ENCODE data around the gene LTF. TPM values are rescaled to one million over a fixed set of nuclear protein-coding genes. Genes with fewer than 3 reads are reported as not detected.

The LTF gene
- total RNA-seq, 1 experiment from 2014 or later = not detected

DNA sequence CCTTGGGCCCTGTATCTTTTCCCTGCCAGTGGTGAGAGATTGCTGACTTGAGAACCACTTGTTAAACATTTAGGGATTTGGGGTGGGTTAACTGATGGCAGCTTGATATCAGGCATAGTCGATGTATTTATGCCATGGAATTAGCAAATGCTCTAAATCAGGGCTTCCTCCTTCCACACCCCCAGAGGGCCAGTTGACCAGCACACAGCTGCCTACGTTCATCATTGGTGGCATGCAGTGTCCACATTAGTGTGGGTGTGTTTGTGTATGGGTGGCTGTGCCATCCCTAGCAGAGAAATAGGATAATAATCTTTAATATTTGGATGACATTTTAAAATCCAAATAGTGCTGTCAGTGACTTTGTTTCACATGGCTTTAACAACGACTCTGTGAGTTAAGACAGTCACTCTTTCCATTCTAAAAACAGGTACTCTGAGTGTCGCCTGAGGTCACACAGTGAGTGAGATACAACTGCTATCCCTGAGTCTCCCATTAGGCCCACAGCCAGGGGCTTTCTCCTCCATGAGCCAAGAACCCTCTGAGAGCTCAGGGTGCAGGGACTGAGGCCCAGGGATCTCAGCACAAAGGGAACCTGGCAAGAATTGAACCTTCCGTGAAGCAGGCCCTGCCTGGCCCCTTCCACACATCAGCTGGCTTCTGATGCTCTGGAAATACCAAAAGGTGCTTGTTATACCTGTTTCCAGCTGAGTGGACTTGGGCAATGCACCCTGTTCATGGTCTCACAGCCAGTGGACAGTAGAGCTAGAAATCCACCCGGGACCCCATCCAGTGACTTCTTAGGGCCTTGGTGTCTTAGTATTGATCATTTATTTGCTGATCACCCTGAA lies 4.3 kb upstream of the LTF start:
- H3K4me2 ChIP-seq (ENCODE audit: low read depth, low read length, poor library complexity, severe bottlenecking) = no peak overlapping the region
- no peaks in the 10 kb centered on the region for H3K9me2 ChIP-seq (replicated peaks; ENCODE audit: insufficient read depth, low read length)
- H2AFZ ChIP-seq (ENCODE audit: low read length) = no peak overlapping the region
- no peaks in the 10 kb centered on the region for H3K36me3 ChIP-seq (ENCODE audit: insufficient read depth, low read length)
- H3K27me3 ChIP-seq (ENCODE audit: low read length) = no peaks in the 10 kb centered on the region
- no peak overlapping the region for H3K4me3 ChIP-seq (ENCODE audit: low read length)
- no peaks in the 10 kb centered on the region for H3K79me2 ChIP-seq (ENCODE audit: low read length)
- no peak overlapping the region for H3K27ac ChIP-seq (ENCODE audit: low read length)
- no peak overlapping the region for H3K9ac ChIP-seq (ENCODE audit: low read length)
- no peaks in the 10 kb centered on the region for H3K4me1 ChIP-seq (ENCODE audit: low read length)
- no peaks in the 10 kb centered on the region; the same call in 1 of the 2 replicates for H4K20me1 ChIP-seq (ENCODE audit: insufficient read depth, low read depth, low read length)
- DNase-seq = no peak
- no peaks in the 10 kb centered on the region for H3K9me3 ChIP-seq (ENCODE audit: low read length)

DNA sequence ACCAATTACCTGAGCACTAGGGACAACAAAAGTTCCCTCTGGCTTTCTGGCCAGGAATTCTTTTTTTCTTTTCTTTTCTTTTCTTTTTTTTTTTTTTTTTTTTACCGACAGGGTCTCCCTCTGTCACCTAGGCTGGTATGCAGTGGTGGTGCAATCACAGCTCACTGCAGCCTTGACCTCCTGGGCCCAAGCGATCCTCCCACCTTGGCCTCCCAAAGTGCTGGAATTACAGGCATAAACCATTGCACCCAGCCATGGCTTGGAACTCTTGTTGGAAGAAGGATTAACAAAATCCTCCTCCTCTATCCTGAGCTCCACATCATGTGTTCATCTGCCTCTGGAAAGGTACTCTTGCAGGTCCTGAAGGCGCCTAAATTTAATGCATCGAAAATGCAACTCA lies 2.9 kb upstream of the LTF start:
- no peak for DNase-seq
- Histone ChIP-seq H3K36me3 (ENCODE audit: insufficient read depth, low read length) (no peaks in the 10 kb centered on the region), H3K4me1 (ENCODE audit: low read length) (no peaks in the 10 kb centered on the region)

DNA sequence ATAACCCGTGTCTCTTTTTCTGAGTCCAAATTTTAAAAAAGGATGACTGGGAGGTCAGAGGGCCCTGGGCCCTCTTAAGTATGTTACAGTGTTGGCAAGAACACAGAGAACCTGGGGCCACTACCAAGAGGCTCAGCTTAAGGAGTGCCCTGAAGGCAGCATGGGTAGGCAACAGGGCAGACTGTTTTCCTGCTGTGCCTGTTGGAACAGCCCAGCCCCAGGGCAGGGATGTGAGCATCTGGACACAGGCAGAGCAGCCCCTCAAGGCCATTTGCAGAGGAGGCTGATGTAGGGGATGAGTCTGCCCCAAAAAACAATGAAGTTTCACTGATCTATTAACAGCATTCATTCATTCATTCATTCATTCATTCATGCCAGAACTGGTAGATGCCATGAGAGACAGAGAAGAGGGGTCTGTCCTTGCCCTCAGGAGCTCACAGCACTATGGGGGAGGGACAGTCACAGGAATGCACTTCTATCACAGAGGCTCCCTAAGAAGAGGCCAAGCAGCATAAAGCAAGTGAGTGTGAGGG lies 2.2 kb upstream of the LTF start:
- Histone ChIP-seq H2AFZ (ENCODE audit: low read length) (no peak overlapping the region), H3K27me3 (ENCODE audit: low read length) (no peaks in the 10 kb centered on the region), H3K9ac (ENCODE audit: low read length) (no peak overlapping the region), H3K36me3 (ENCODE audit: insufficient read depth, low read length) (no peaks in the 10 kb centered on the region), H3K4me2 (ENCODE audit: low read depth, low read length, poor library complexity, severe bottlenecking) (no peak overlapping the region), H3K4me1 (ENCODE audit: low read length) (no peaks in the 10 kb centered on the region), H3K27ac (ENCODE audit: low read length) (no peak overlapping the region), H3K9me2 (replicated peaks; ENCODE audit: insufficient read depth, low read length) (no peaks in the 10 kb centered on the region), H4K20me1 (ENCODE audit: insufficient read depth, low read depth, low read length) (no peaks in the 10 kb centered on the region), H3K4me3 (ENCODE audit: low read length) (no peak overlapping the region), H3K79me2 (ENCODE audit: low read length) (no peaks in the 10 kb centered on the region), H3K9me3 (ENCODE audit: low read length) (no peaks in the 10 kb centered on the region)
- no peak for DNase-seq

More for the DNA sequence above, 2.9 kb upstream of the LTF start:
- H3K27ac ChIP-seq (ENCODE audit: low read length) = no peak overlapping the region
- H3K79me2 ChIP-seq (ENCODE audit: low read length) = no peaks in the 10 kb centered on the region
- H3K9me2 ChIP-seq (replicated peaks; ENCODE audit: insufficient read depth, low read length) = no peaks in the 10 kb centered on the region
- H2AFZ ChIP-seq (ENCODE audit: low read length) = no peak overlapping the region
- H3K9ac ChIP-seq (ENCODE audit: low read length) = no peak overlapping the region
- no peak overlapping the region for H3K4me2 ChIP-seq (ENCODE audit: low read depth, low read length, poor library complexity, severe bottlenecking)
- no peaks in the 10 kb centered on the region for H3K27me3 ChIP-seq (ENCODE audit: low read length)
- H4K20me1 ChIP-seq (ENCODE audit: insufficient read depth, low read depth, low read length) = no peaks in the 10 kb centered on the region
- H3K9me3 ChIP-seq (ENCODE audit: low read length) = no peaks in the 10 kb centered on the region
- no peak overlapping the region for H3K4me3 ChIP-seq (ENCODE audit: low read length)

DNA sequence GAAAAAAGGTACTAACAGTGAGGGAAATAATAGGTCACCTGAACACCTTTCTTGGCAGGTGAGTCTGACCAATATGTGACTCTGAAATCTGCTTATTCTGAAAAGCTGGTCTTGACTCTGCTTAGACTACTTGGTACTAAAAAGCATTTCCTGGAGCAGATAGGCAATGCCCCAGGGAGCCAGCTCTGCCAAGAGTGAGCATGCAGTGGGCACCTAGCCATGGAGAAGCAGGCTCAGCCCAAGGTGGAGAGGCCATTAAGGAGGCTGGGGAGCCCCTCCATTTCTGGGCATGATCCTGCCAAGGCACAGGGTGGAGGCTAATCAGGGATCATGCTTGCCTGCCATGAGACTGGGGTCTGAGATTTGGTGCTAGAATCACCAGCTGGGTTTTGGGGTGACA lies 1.6 kb upstream of the LTF start:
- no peak overlapping the region for H3K4me2 ChIP-seq (ENCODE audit: low read depth, low read length, poor library complexity, severe bottlenecking)
- H4K20me1 ChIP-seq (ENCODE audit: insufficient read depth, low read depth, low read length) = no peaks in the 10 kb centered on the region
- no peaks in the 10 kb centered on the region for H3K9me3 ChIP-seq (ENCODE audit: low read length)
- H3K79me2 ChIP-seq (ENCODE audit: low read length) = no peaks in the 10 kb centered on the region
- H3K27me3 ChIP-seq (ENCODE audit: low read length) = no peaks in the 10 kb centered on the region
- H3K9ac ChIP-seq (ENCODE audit: low read length) = no peak overlapping the region
- DNase-seq = no peak
- no peak overlapping the region for H3K4me3 ChIP-seq (ENCODE audit: low read length)
- H3K27ac ChIP-seq (ENCODE audit: low read length) = no peak overlapping the region
- H2AFZ ChIP-seq (ENCODE audit: low read length) = no peak overlapping the region
- no peaks in the 10 kb centered on the region for H3K36me3 ChIP-seq (ENCODE audit: insufficient read depth, low read length)
- H3K4me1 ChIP-seq (ENCODE audit: low read length) = no peaks in the 10 kb centered on the region
- H3K9me2 ChIP-seq (replicated peaks; ENCODE audit: insufficient read depth, low read length) = no peaks in the 10 kb centered on the region

DNA sequence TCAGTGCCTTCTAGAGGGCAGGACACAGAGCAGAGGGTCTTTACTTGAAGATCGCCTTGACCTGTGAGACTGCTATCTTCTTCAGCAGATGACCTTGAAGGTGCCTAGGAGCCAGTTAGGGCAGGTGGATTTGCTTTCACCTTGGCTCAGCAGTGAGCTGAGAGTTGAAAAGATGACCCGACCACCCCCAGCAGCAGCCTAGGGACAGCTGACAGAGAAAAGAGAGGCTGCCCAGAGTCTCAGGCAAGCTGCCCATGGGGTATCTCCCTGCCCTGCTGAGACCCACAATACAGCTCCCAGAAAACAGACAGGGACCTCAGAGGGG lies 453 bp upstream of the LTF start:
- Histone ChIP-seq H3K27ac (ENCODE audit: low read length) (no peak overlapping the region), H3K4me3 (ENCODE audit: low read length) (no peak overlapping the region), H3K9me2 (replicated peaks; ENCODE audit: insufficient read depth, low read length) (no peaks in the 10 kb centered on the region), H3K27me3 (ENCODE audit: low read length) (0 out of 2 replicates have a peak, but pooled peaks cover 3% of the 10 kb centered on the region), H3K9ac (ENCODE audit: low read length) (no peak overlapping the region), H4K20me1 (ENCODE audit: insufficient read depth, low read depth, low read length) (no peaks in the 10 kb centered on the region), H3K36me3 (ENCODE audit: insufficient read depth, low read length) (no peaks in the 10 kb centered on the region), H3K9me3 (ENCODE audit: low read length) (no peaks in the 10 kb centered on the region; the same call in 1 of the 2 replicates), H2AFZ (ENCODE audit: low read length) (no peak overlapping the region), H3K4me2 (ENCODE audit: low read depth, low read length, poor library complexity, severe bottlenecking) (no peak overlapping the region), H3K4me1 (ENCODE audit: low read length) (no peaks in the 10 kb centered on the region), H3K79me2 (ENCODE audit: low read length) (no peaks in the 10 kb centered on the region)
- no peak for DNase-seq

GRCh38 chr3:46463868-46464241 lies 850 bp downstream of the LTF start:
- H4K20me1 ChIP-seq (ENCODE audit: insufficient read depth, low read depth, low read length) = no peaks in the 10 kb centered on the region
- no peaks in the 10 kb centered on the region; the same call in 1 of the 2 replicates for H3K9me3 ChIP-seq (ENCODE audit: low read length)
- H3K79me2 ChIP-seq (ENCODE audit: low read length) = no peaks in the 10 kb centered on the region
- no peak overlapping the region for H3K4me2 ChIP-seq (ENCODE audit: low read depth, low read length, poor library complexity, severe bottlenecking)
- no peak for DNase-seq
- no peak overlapping the region for H3K4me3 ChIP-seq (ENCODE audit: low read length)
- no peaks in the 10 kb centered on the region for H3K9me2 ChIP-seq (replicated peaks; ENCODE audit: insufficient read depth, low read length)
- no peaks in the 10 kb centered on the region for H3K4me1 ChIP-seq (ENCODE audit: low read length)
- H2AFZ ChIP-seq (ENCODE audit: low read length) = no peak overlapping the region
- H3K27me3 ChIP-seq (ENCODE audit: low read length) = 0 out of 2 replicates have a peak, but pooled peaks cover 3% of the 10 kb centered on the region
- H3K36me3 ChIP-seq (ENCODE audit: insufficient read depth, low read length) = no peaks in the 10 kb centered on the region
- H3K27ac ChIP-seq (ENCODE audit: low read length) = no peak overlapping the region
- H3K9ac ChIP-seq (ENCODE audit: low read length) = no peak overlapping the region

DNA sequence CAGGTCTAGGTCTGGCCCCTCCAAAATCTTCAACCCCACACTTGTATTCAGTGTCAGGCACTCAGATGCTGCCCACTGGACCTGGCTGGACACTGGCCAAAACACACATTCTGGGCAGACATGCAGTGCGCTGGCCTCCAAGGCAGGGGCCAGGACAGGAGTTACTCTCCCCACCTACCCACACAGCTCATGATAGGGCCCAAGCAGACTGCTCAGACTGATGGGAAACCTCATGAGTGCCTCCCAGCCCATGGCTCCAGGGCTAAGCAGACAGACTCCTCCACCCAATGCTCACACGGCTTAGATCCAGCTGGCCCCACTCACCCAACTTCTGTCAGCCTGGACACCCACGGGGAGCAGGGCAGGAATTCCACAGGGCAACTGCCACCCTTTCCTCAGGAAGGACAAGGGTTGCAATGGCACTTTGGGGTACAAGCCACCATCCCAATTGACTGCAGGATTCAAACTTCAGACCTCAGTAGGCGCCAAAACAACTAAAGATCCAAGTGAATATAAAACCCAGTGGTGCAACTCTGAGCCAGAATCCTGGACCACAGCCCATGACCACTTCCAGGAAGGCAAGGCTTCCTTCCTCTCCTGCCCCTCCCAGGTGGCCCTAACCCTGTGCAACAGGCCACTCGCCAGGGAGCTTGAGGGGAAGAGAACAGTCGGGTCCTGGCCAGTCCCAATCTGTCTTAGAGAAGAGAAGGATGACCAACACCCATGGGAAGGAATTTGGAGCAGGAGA lies 1.4 kb downstream of the LTF start:
- Histone ChIP-seq H4K20me1 (ENCODE audit: insufficient read depth, low read depth, low read length) (no peaks in the 10 kb centered on the region), H3K4me1 (ENCODE audit: low read length) (no peaks in the 10 kb centered on the region), H3K27ac (ENCODE audit: low read length) (no peak overlapping the region), H3K27me3 (ENCODE audit: low read length) (0 out of 2 replicates have a peak, but pooled peaks cover 3% of the 10 kb centered on the region), H2AFZ (ENCODE audit: low read length) (no peak overlapping the region), H3K79me2 (ENCODE audit: low read length) (no peaks in the 10 kb centered on the region), H3K9me3 (ENCODE audit: low read length) (no peaks in the 10 kb centered on the region; the same call in 1 of the 2 replicates), H3K4me3 (ENCODE audit: low read length) (no peak overlapping the region), H3K36me3 (ENCODE audit: insufficient read depth, low read length) (no peaks in the 10 kb centered on the region), H3K9me2 (replicated peaks; ENCODE audit: insufficient read depth, low read length) (no peaks in the 10 kb centered on the region), H3K4me2 (ENCODE audit: low read depth, low read length, poor library complexity, severe bottlenecking) (no peak overlapping the region), H3K9ac (ENCODE audit: low read length) (no peak overlapping the region)
- no peak for DNase-seq

GRCh38 chr3:46462511-46462910 lies 2.2 kb downstream of the LTF start:
- Histone ChIP-seq H3K27ac (ENCODE audit: low read length) (no peak overlapping the region), H3K4me1 (ENCODE audit: low read length) (no peaks in the 10 kb centered on the region), H3K27me3 (ENCODE audit: low read length) (0 out of 2 replicates have a peak, but pooled peaks cover 3% of the 10 kb centered on the region), H3K9ac (ENCODE audit: low read length) (no peak overlapping the region), H3K9me2 (replicated peaks; ENCODE audit: insufficient read depth, low read length) (no peaks in the 10 kb centered on the region), H3K4me2 (ENCODE audit: low read depth, low read length, poor library complexity, severe bottlenecking) (no peak overlapping the region), H3K36me3 (ENCODE audit: insufficient read depth, low read length) (no peaks in the 10 kb centered on the region), H3K9me3 (ENCODE audit: low read length) (no peaks in the 10 kb centered on the region; the same call in 1 of the 2 replicates), H3K4me3 (ENCODE audit: low read length) (no peak overlapping the region), H2AFZ (ENCODE audit: low read length) (no peak overlapping the region), H4K20me1 (ENCODE audit: insufficient read depth, low read depth, low read length) (no peaks in the 10 kb centered on the region), H3K79me2 (ENCODE audit: low read length) (no peaks in the 10 kb centered on the region)
- no peak for DNase-seq
